Fibroblast of pulmonary artery (primary cell): Measurements from ENCODE around the gene AASDH.

Experiments
- DNase-seq: peaks from one replicate; pipeline ENCODE4 v3.0.0-alpha.2; 2010; ENCODE audit warnings: low read depth
- H3K4me3 ChIP-seq: replicated peaks from 2 replicates; pipeline ENCODE4 v1.5.1; 2011; ENCODE audit warnings: low read depth, mild to moderate bottlenecking, control low read depth, low read length, moderate library complexity
- TF ChIP-seq, protein P1 (sequence below): IDR thresholded peaks from 2 replicates; pipeline ENCODE4 v1.5.1; 2011; ENCODE audit warnings: mild to moderate bottlenecking, control low read depth, low read length, inconsistent platforms; ENCODE audit errors: missing control alignments

Gene AASDH

DNA sequence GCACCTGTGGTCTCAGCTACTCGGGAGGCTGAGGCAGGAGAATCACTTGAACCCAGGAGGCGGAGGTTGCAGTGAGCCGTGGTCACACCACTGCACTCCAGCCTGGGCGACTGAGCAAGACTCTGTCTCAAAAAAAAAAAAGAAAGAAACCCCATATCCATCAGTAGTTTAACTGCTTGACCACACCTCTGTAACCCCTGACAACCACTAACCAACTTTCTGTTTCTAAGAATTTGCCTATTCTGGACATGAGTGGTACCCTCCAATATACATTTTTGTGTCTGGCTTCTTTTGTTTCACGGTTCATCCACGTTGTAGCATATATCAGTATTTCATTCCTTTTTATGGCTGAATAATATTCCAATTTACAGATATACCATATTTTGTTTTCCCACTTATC lies 39.0 kb upstream of the AASDH start:
- DNase-seq, result no peak
- no peak overlapping the region for H3K4me3 ChIP-seq
- TF ChIP-seq, protein P1, sequence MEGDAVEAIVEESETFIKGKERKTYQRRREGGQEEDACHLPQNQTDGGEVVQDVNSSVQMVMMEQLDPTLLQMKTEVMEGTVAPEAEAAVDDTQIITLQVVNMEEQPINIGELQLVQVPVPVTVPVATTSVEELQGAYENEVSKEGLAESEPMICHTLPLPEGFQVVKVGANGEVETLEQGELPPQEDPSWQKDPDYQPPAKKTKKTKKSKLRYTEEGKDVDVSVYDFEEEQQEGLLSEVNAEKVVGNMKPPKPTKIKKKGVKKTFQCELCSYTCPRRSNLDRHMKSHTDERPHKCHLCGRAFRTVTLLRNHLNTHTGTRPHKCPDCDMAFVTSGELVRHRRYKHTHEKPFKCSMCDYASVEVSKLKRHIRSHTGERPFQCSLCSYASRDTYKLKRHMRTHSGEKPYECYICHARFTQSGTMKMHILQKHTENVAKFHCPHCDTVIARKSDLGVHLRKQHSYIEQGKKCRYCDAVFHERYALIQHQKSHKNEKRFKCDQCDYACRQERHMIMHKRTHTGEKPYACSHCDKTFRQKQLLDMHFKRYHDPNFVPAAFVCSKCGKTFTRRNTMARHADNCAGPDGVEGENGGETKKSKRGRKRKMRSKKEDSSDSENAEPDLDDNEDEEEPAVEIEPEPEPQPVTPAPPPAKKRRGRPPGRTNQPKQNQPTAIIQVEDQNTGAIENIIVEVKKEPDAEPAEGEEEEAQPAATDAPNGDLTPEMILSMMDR, result no peak

DNA sequence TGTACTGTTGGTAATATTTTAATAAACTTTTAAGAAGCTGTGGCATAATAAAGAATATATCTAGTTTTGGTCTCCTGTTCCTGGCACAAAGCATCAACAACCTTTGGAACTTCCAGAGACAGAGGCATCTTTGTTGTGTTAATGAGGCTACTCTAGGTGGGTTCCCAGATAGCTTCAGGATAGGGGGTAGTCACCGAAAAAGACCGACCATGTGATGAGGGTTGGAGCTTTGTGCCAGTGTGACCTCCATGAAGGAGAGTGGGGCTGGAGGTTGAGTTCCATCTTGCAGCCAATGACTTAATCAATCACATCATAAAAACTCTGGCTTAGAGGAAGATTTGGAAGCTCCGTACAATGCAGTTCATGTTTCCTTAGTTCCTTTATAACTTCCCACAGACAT lies 38.2 kb upstream of the AASDH start:
- TF ChIP-seq, protein P1, result no peak
- H3K4me3 ChIP-seq, result no peak overlapping the region
- DNase-seq, result no peak

DNA sequence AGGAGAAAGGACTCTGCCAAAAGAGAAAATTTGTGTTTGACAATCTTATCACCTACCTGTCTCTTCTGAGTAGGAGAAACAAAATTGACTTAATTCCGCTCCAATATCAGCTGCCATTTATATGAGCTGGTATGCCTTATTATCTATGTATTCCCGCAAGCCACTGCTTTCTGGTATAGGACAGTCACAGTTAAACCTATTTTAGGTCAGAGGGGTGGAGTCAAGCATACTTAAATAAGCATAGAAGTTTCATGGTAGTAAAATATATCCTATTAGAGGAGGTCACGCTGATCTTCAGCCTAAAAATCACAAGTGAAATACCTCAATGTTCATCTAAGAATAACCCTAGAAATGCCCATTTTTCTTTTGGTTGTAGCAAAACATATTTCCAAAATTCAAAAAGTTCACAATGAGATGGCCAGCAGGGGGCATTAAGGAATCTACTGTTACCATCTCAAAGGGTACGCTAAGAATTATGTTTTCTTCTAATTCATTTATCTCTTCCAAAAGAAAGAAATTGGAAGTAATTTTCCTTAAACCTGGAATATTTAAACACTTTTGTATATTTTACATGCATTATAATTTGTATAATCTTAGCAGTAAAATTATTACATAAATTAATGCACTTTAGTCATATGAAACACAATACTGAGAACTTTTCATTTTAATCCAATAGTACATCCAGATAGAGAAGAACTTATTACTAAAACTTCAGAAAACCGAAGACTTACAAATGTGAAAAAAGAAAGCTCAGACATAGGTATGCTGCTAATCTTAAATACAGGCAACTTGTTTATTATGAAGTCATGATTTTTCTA lies 37.6 kb upstream of the AASDH start:
- TF ChIP-seq, protein P1, result peak; percentile 67
- no peak overlapping the region for H3K4me3 ChIP-seq
- DNase-seq, result peak; percentile 67

DNA sequence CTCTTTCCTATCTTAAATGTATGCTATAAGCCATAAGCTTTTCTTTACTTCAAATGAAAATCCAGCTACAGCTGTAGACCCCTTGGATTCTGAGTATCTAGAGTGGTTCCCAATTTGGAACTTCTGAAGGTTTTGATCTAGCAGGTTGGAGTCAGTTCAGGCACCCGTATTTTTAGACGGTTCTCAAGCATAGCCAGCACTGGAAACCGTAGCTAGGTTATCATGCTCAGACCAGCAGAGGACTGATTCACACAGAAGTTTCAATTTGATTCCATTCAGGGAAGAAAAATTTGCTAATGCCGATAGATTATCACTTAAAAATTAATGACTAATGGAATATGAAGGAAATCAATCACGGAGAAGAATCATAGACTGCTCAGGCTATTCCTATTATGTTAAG lies 36.9 kb upstream of the AASDH start:
- TF ChIP-seq, protein P1, result no peak
- no peak for DNase-seq
- no peak overlapping the region for H3K4me3 ChIP-seq

DNA sequence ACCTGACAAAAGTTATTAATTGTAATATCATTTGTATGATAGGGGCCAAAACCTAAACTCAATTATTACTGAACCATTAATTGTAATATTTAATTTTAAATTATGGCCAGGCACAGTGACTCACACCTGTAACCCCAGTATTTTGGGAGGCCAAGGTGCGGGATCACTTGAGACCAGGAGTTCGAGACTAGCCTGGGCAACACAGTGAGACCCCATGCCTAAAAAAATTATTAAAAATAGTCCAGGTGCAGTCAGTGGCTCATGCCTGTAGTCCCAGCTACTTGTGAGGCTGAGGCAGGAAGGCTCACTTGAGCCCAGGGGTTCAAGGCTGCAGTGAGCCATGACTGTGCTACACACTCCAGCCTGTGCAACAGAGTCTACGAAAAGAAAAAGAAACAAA lies 30.1 kb upstream of the AASDH start:
- DNase-seq, result no peak
- no peak overlapping the region for H3K4me3 ChIP-seq

DNA sequence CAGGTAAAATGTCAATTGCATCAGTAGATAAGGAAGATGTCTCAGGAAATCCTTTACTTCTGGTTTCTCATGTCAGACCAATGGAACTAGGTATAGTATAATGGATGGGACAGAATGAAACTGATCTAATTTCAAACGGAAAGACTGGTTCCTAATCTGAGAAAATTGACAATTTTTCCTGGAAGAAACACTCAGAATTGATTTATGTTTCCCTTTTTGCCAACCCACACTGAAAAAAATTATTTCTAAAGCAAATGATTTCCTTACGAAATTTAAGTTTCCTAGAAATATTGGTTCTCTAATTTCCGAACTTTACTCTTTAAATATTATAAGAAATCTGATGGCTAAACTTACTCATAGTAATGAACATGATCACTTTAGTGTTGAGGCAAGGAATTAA lies 29.1 kb upstream of the AASDH start:
- DNase-seq, result no peak
- TF ChIP-seq, protein P1, result no peak
- no peak overlapping the region for H3K4me3 ChIP-seq

More for the DNA sequence above, 30.1 kb upstream of the AASDH start:
- TF ChIP-seq, protein P1, result no peak
